Measurements from ENCODE around the gene OR10G7. TPM values are rescaled to one million over a fixed set of nuclear protein-coding genes. Genes with fewer than 3 reads are reported as not detected.

The OR10G7 gene
- total RNA-seq, 2 donors from 2014 or later = not detected

DNA sequence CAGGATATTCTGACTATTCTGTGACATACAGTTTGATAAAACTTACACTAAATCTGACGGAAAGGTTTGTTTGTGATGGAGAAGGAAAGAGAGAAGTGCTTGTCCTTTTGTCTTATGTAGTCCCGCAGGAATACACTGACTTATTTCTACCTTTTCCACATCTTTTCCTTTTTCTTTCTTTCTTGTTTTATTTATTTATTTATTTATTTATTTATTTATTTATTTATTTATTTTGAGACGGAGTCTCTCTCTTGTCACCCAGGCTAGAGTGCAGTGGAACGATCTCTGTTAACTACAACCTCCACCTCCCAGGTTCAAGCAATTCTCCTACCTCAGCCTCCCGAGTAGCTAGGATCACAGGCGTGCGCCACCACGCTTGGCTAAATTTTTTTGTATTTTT is 31.0 kb upstream of the OR10G7 start:
- Mint-ChIP-seq H3K4me3 (no peak overlapping the region), H3K9me3 (no peaks in the 10 kb centered on the region), H3K36me3 (ENCODE audit: low read depth) (no peaks in the 10 kb centered on the region), H3K27ac (no peak overlapping the region), H3K4me1 (peaks cover 26% of the 10 kb centered on the region), H3K27me3 (ENCODE audit: insufficient read depth) (peaks cover 4% of the 10 kb centered on the region)
- no peak overlapping the region for H3K4me3 ChIP-seq (ENCODE audit: low read length)
- H3K4me1 ChIP-seq (ENCODE audit: control insufficient read depth, insufficient read depth, low read length) = peaks cover 6% of the 10 kb centered on the region
- no peaks in the 10 kb centered on the region for H3K9me3 ChIP-seq (ENCODE audit: control insufficient read depth, low read length)
- WGBS, 2 experiments (ENCODE audit: insufficient coverage in 1 of 2, insufficient read length in 1 of 2) = 96 to 100% methylated on average over 3 to 7 of the region's 8 CpGs
- TF ChIP-seq CTCF (conservative IDR thresholded peaks at IDR 0.05) = no peak
- DNase-seq = no peak
- no peaks in the 10 kb centered on the region for H3K36me3 ChIP-seq (ENCODE audit: control insufficient read depth, insufficient read depth, low read length)
- H3K9ac ChIP-seq (ENCODE audit: extremely low read depth, low read length, poor library complexity, severe bottlenecking) = no peak overlapping the region
- no peaks in the 10 kb centered on the region for H3K27me3 ChIP-seq (ENCODE audit: control insufficient read depth, insufficient read depth, low read length, poor library complexity, severe bottlenecking)
- no peak overlapping the region for H3K27ac ChIP-seq (ENCODE audit: low read depth, low read length)

GRCh38 chr11:124071623-124071948 is 30.5 kb upstream of the OR10G7 start:
- peak; percentile 46 for DNase-seq
- peaks cover 23% of the 10 kb centered on the region for H3K4me1 Mint-ChIP-seq
- 89 to 97% methylated on average over 4 of the region's 4 CpGs for WGBS, 2 experiments (ENCODE audit: insufficient coverage in 1 of 2, insufficient read length in 1 of 2)
- peak; percentile 4 for TF ChIP-seq CTCF (conservative IDR thresholded peaks at IDR 0.05)
- no peak overlapping the region for H3K4me3 Mint-ChIP-seq
- no peak overlapping the region for H3K27ac Mint-ChIP-seq
- peaks cover 4% of the 10 kb centered on the region for H3K27me3 Mint-ChIP-seq (ENCODE audit: insufficient read depth)
- no peak overlapping the region for H3K27ac ChIP-seq (ENCODE audit: low read depth, low read length)
- H3K9me3 ChIP-seq (ENCODE audit: control insufficient read depth, low read length) = no peaks in the 10 kb centered on the region
- no peaks in the 10 kb centered on the region for H3K36me3 ChIP-seq (ENCODE audit: control insufficient read depth, insufficient read depth, low read length)
- peaks cover 6% of the 10 kb centered on the region for H3K4me1 ChIP-seq (ENCODE audit: control insufficient read depth, insufficient read depth, low read length)
- H3K4me3 ChIP-seq (ENCODE audit: low read length) = no peak overlapping the region
- no peaks in the 10 kb centered on the region for H3K36me3 Mint-ChIP-seq (ENCODE audit: low read depth)
- no peak overlapping the region for H3K9ac ChIP-seq (ENCODE audit: extremely low read depth, low read length, poor library complexity, severe bottlenecking)
- H3K27me3 ChIP-seq (ENCODE audit: control insufficient read depth, insufficient read depth, low read length, poor library complexity, severe bottlenecking) = no peaks in the 10 kb centered on the region
- no peaks in the 10 kb centered on the region for H3K9me3 Mint-ChIP-seq

DNA sequence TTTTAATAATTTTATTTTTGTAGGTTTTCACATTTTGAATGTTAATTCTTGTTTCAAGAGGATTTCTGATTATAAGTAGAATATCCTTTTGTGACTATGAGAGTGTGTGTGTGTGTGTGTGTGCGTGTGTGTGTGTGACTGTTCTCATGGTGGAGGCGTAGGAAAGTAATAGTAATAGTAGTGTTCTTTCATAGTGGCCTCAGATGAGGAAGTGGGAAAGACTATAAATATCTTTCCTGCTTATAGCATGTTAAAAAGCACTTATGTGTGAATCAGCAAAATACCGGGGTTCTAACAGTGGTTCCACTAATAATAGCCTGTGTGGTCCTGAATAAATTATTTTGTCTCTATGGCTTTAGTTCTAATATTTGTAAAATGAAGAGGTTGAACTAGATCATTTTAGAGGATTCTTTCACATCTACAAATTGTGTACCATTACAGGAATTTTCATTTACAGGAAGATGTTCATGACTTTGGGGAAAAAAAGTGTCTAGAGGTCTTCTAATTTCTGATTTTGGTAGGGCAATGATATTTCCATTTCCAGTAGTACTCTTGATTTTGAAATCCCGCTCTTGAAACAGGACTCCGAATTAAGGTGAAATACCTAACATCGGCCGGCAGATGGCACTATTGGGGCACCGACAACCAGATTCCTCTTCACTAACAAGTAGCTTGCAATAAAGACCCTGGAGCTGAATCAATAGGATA is 29.9 kb upstream of the OR10G7 start:
- no peak overlapping the region for H3K27ac ChIP-seq (ENCODE audit: low read depth, low read length)
- H3K27ac Mint-ChIP-seq = no peak overlapping the region
- TF ChIP-seq CTCF (conservative IDR thresholded peaks at IDR 0.05) = peak; percentile 90
- peaks cover 4% of the 10 kb centered on the region for H3K27me3 Mint-ChIP-seq (ENCODE audit: insufficient read depth)
- H3K4me3 Mint-ChIP-seq = no peak overlapping the region
- no peaks in the 10 kb centered on the region for H3K36me3 ChIP-seq (ENCODE audit: control insufficient read depth, insufficient read depth, low read length)
- H3K27me3 ChIP-seq (ENCODE audit: control insufficient read depth, insufficient read depth, low read length, poor library complexity, severe bottlenecking) = no peaks in the 10 kb centered on the region
- no peak overlapping the region for H3K4me3 ChIP-seq (ENCODE audit: low read length)
- WGBS, 2 experiments (ENCODE audit: insufficient coverage in 1 of 2, insufficient read length in 1 of 2) = 9 to 11% methylated on average over 4 to 8 of the region's 8 CpGs
- H3K9me3 ChIP-seq (ENCODE audit: control insufficient read depth, low read length) = no peaks in the 10 kb centered on the region
- no peaks in the 10 kb centered on the region for H3K9me3 Mint-ChIP-seq
- H3K4me1 ChIP-seq (ENCODE audit: control insufficient read depth, insufficient read depth, low read length) = peaks cover 6% of the 10 kb centered on the region
- peaks cover 22% of the 10 kb centered on the region for H3K4me1 Mint-ChIP-seq
- peak; percentile 92 for DNase-seq
- no peaks in the 10 kb centered on the region for H3K36me3 Mint-ChIP-seq (ENCODE audit: low read depth)
- H3K9ac ChIP-seq (ENCODE audit: extremely low read depth, low read length, poor library complexity, severe bottlenecking) = no peak overlapping the region

Data from endodermal cell (in vitro differentiated cells).